HG02852 (cell line): Measurements from ENCODE around the gene CYP4F12.

Experiments
- ATAC-seq: cut with Tn5 transposase; IDR thresholded peaks from one replicate; pipeline ENCODE4 v1.9.1; 2021; ENCODE audit warnings: mild to moderate bottlenecking, moderate library complexity; ENCODE audit not compliant: unreplicated experiment

Gene CYP4F12

GRCh38 chr19:15702534-15702930 lies 29.6 kb downstream of the CYP4F12 start:
- no peak for ATAC-seq

DNA sequence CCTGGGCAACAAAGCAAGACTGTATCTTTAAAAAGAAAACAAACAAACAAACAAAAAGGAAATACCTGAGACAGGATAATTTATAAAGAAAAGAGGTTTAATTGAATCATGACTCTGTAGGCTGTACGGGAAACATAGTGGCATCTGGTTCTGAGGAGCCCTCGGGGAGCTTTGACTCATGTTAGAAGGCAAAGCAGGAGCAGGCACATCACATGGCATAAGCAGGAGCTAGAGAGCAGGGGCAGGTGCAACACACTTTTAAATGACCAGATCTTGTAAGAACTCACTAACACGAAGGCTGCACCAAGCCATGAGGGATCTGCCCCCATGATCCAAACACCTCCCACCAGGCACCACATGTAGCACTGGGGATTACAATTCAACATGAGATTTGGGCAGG lies 41.8 kb downstream of the CYP4F12 start:
- no peak for ATAC-seq

DNA sequence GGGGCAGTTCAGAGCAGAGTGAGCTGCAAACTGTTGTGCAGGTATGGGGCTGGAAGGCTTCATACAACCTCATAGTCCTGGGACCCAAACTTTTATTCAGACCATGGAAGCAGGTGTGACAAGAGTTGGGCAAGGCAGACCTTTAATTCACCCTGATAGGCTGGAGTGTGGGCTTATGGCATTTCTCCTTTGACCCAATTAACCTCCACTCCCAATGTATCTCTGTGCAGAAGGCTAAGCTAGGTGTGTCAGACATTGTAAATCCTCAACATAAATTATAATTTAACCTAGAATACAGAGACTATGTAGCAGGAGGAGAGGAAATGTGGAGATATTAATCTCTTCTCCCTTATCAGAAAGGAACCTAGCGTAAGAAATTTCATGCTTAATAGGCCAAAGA lies 42.8 kb downstream of the CYP4F12 start:
- ATAC-seq, result no peak

- ATAC-seq, result no peak
These were observed 44.9 kb downstream of the CYP4F12 start for GRCh38 chr19:15717809-15718208.

DNA sequence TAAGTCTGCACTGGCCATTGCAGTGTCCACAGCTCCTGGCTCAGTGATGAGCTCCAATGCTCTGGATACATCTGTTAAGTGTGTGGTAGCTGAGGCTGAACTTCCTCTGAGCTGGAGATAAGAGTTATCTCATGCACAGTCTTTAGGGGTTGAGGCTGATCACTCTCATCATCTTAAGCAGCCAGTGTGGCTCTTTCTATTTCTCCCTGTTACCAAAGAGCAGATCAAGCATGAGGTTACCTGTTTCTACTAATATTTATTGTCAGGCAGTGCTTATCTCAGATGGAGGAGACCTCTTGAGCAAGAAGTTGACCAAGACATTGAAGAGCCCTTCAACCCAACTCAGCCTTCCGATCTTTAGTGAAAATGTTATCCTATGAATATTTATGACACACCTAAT lies 48.4 kb downstream of the CYP4F12 start:
- ATAC-seq, result no peak

GRCh38 chr19:15722956-15723355 lies 50.1 kb downstream of the CYP4F12 start:
- no peak for ATAC-seq

DNA sequence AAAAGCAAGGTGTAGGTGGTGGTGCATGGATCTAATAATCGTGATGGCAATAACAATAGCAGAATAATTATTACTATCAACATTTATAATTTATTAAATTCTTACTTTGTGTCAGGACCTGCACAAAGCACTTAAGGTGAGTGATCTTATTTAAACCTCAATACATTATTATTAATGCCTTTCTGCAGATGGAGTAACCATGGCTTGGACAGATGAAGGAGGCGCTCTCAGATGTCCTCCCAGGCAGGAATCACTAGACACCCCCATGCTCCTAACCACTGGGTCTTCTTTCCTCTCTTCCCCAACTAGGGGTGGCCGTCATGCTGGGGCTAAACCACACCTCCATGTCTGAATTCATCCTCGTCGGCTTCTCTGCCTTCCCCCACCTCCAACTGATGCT lies 54.8 kb downstream of the CYP4F12 start, which contains the start of gene OR10H2:
Gene OR10H2, plus strand, starts transcription at position 301 of the 400 bp plus-strand sequence. Its CDS starts 20 bp downstream, at position 321.
- ATAC-seq, result no peak

GRCh38 chr19:15730538-15730937 lies 57.7 kb downstream of the CYP4F12 start:
- ATAC-seq, result no peak

GRCh38 chr19:15732388-15732787 lies 59.5 kb downstream of the CYP4F12 start:
- no peak for ATAC-seq

DNA sequence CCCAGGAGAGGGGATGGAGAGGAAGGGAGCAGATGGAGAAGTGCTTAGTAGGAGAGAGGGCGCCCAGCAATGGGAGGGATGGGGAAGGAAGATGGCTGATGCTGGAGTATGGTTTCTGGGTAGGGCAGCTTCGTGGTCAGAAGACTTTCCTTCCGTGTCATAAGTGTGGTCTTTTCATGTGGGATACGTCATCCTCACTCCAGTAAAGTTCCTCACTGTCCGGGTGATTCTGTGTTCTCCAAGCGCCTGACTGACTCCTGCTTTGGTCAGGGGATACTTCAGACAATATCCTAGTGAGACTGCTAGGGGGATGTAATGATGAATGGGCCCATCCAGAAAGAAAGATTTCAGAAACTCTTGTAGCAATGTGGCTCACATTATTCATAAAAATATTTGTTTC lies 61.0 kb downstream of the CYP4F12 start:
- no peak for ATAC-seq

DNA sequence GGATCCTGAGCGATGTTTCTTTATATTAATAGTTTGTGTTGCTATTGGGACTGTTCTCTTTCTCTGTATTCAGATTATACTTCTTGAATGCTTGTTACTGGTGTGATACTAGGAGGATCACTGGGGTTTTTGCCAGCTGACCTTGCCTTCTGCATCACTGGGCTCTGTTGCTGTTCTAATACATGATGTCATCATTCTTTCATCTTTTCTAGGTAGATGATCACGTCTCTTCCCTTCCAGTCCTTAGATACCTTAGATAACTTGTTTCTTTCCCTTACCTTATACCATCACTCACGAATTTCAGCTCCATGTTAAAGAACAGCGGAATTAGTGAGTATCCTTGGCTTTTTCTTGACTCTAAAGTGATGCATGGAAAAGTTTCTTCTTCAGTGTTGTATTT lies 64.8 kb downstream of the CYP4F12 start, which contains the start of gene OR10H3:
Gene OR10H3, plus strand, starts transcription at position 264 of the 400 bp plus-strand sequence. CDS start 3,408 bp downstream, outside the sequence.
- no peak for ATAC-seq

GRCh38 chr19:15740785-15741184 lies 67.9 kb downstream of the CYP4F12 start:
- no peak for ATAC-seq
